ENCODE results near the gene ICOS.
"Not testable (repeated sequence)": the region's sequence is repeated elsewhere in the genome, so short reads cannot be mapped to it uniquely, and the experiment has no call there.

The ICOS gene

GRCh38 chr2:203983064-203983715 is 46.6 kb downstream of the ICOS start:
- no peak for DNase-seq

- not testable (repeated sequence) for DNase-seq
These were observed 49.4 kb downstream of the ICOS start for GRCh38 chr2:203985978-203986377.

- no peak for DNase-seq
These were observed 51.4 kb downstream of the ICOS start for GRCh38 chr2:203987959-203988358.

- no peak for DNase-seq
These were observed 52.1 kb downstream of the ICOS start for GRCh38 chr2:203988500-203989260.

GRCh38 chr2:203989521-203989920 is 53.0 kb downstream of the ICOS start:
- DNase-seq = no peak

GRCh38 chr2:203992509-203992908 is 55.9 kb downstream of the ICOS start:
- no peak for DNase-seq

- no peak for DNase-seq
These were observed 56.4 kb downstream of the ICOS start for GRCh38 chr2:203993011-203993410.

- no peak for DNase-seq
These were observed 57.0 kb downstream of the ICOS start for GRCh38 chr2:203993560-203993959.

- no peak for DNase-seq
These were observed 58.2 kb downstream of the ICOS start for GRCh38 chr2:203994735-203995134.

GRCh38 chr2:203996692-203997091 is 60.1 kb downstream of the ICOS start:
- no peak for DNase-seq

GRCh38 chr2:203997481-203997880 is 60.9 kb downstream of the ICOS start:
- DNase-seq = no peak

- no peak for DNase-seq
These were observed 61.6 kb downstream of the ICOS start for GRCh38 chr2:203997980-203998809.

GRCh38 chr2:203999835-204000234 is 63.3 kb downstream of the ICOS start:
- DNase-seq = no peak

- DNase-seq = no peak
These were observed 63.9 kb downstream of the ICOS start for GRCh38 chr2:204000446-204000845.

- DNase-seq = no peak
These were observed 66.9 kb downstream of the ICOS start for GRCh38 chr2:204003276-204003990.

- DNase-seq = no peak
These were observed 68.3 kb downstream of the ICOS start for GRCh38 chr2:204004912-204005311.

GRCh38 chr2:204005940-204006721 is 69.6 kb downstream of the ICOS start:
- DNase-seq = no peak

- no peak for DNase-seq
These were observed 71.8 kb downstream of the ICOS start for GRCh38 chr2:204008352-204008751.

GRCh38 chr2:204010628-204011560 is 74.3 kb downstream of the ICOS start:
- DNase-seq = no peak
